ENCODE data around the gene INPP5J. TPM values are rescaled to one million over a fixed set of nuclear protein-coding genes. Genes with fewer than 3 reads are reported as not detected.

The INPP5J gene
- total and polyA plus RNA-seq, 9 of the 15 experiments (the other 6 are each of a cell fraction or from before 2014, with no cell fraction given) = 0.10 to 6.3 (median 4.8) TPM

GRCh38 chr22:31176923-31177322 is 54.2 kb downstream of the INPP5J start (continued):
- no peak for TF ChIP-seq SAFB2 (IDR thresholded peaks at IDR 0.05; ENCODE audit: borderline replicate concordance, low read depth, low read length, severe bottlenecking)
- TF ChIP-seq ZNF263 (CRISPR knock-in tag; IDR thresholded peaks at IDR 0.05; ENCODE audit: borderline replicate concordance) = no peak
- TF ChIP-seq HNRNPLL (IDR thresholded peaks at IDR 0.05; ENCODE audit: low read depth, low read length, poor library complexity, severe bottlenecking) = no peak
- no peak for TF ChIP-seq MCM7 (IDR thresholded peaks at IDR 0.05)
- TF ChIP-seq PATZ1 (CRISPR knock-in tag; IDR thresholded peaks at IDR 0.05; ENCODE audit: borderline replicate concordance) = no peak
- no peak for TF ChIP-seq CEBPB (tag; IDR thresholded peaks at IDR 0.05)

- Histone ChIP-seq H2AFZ (ENCODE audit: low read depth, low read length) (no peak overlapping the region), H3K27me3 (ENCODE audit: control insufficient read depth in 2 of 2, insufficient read depth in 2 of 2, low read length in 2 of 2) (no peaks in the 10 kb centered on the region), H3K9me1 (ENCODE audit: control insufficient read depth, insufficient read depth, low read length) (no peaks in the 10 kb centered on the region), H3K9me3 (replicated peaks; ENCODE audit: control insufficient read depth, insufficient read depth, low read depth, low read length) (no peaks in the 10 kb centered on the region), H3K4me2 (ENCODE audit: insufficient read depth, low read length) (no peak overlapping the region), H3K36me3 (ENCODE audit: control insufficient read depth, insufficient read depth, low read length) (0 out of 3 replicates have a peak, but pooled peaks cover 2% of the 10 kb centered on the region), H3K27ac (ENCODE audit: extremely low read depth, low read depth, low read length) (no peak overlapping the region), H3K79me2 (ENCODE audit: control insufficient read depth, insufficient read depth, low read length) (no peaks in the 10 kb centered on the region), H3K9ac (ENCODE audit: insufficient read depth in 1 of 2, low read depth in 2 of 2, low read length in 2 of 2) (no peak overlapping the region), H3K4me3 (no peak overlapping the region), H4K20me1 (replicated peaks; ENCODE audit: control insufficient read depth, insufficient read depth, low read length) (no peaks in the 10 kb centered on the region), H3K4me1 (replicated peaks in 1 of 2; ENCODE audit: control insufficient read depth in 2 of 2, insufficient read depth in 2 of 2, low read length in 2 of 2) (no peaks in the 10 kb centered on the region; a peak in 1 of 5 replicates)
- FAIRE-seq = no peak
- CTCF ChIA-PET (ENCODE audit: low intra/inter-chr PET ratio) = no interaction called here
- in situ Hi-C loops (cut with MboI) (no loop called here), intact Hi-C loops (cut with micrococcal nuclease) (no loop called here)
- TF ChIP-seq MEIS2 (IDR thresholded peaks at IDR 0.05; ENCODE audit: partially characterized antibody) (no peak), KAT8 (IDR thresholded peaks at IDR 0.05; ENCODE audit: low read depth) (no peak), FOXA1 (IDR thresholded peaks at IDR 0.05; ENCODE audit: borderline replicate concordance) (no peak)
- WGBS (ENCODE audit: insufficient coverage, low coverage, missing lambda C conversion rate) = 74% methylated on average over 5 of the region's 6 CpGs
- POLR2A ChIA-PET = no interaction called here
- ATAC-seq = no peak
- BruUV-seq (replicated peaks) = no TSS peak
- DNase-seq (ENCODE audit: extremely low read depth in 1 of 4, low spot score in 3 of 4) = no peak
Observed at GRCh38 chr22:31177420-31178162, 54.8 kb downstream of the INPP5J start.
